GM12875 (cell line): ENCODE measurements around the gene RAD9A.

Experiments used
- H3K4me3 ChIP-seq: one replicate; pipeline ENCODE4 v1.5.1; 2011; ENCODE audit warnings: low read depth, low read length, control low read depth
- TF ChIP-seq, protein P1 (sequence below): IDR thresholded peaks from 2 replicates; pipeline ENCODE4 v1.5.1; 2011; ENCODE audit warnings: low read depth, mild to moderate bottlenecking, control low read depth, inconsistent platforms, low read length, moderate library complexity, borderline replicate concordance; ENCODE audit not compliant: insufficient read depth

The RAD9A gene

DNA sequence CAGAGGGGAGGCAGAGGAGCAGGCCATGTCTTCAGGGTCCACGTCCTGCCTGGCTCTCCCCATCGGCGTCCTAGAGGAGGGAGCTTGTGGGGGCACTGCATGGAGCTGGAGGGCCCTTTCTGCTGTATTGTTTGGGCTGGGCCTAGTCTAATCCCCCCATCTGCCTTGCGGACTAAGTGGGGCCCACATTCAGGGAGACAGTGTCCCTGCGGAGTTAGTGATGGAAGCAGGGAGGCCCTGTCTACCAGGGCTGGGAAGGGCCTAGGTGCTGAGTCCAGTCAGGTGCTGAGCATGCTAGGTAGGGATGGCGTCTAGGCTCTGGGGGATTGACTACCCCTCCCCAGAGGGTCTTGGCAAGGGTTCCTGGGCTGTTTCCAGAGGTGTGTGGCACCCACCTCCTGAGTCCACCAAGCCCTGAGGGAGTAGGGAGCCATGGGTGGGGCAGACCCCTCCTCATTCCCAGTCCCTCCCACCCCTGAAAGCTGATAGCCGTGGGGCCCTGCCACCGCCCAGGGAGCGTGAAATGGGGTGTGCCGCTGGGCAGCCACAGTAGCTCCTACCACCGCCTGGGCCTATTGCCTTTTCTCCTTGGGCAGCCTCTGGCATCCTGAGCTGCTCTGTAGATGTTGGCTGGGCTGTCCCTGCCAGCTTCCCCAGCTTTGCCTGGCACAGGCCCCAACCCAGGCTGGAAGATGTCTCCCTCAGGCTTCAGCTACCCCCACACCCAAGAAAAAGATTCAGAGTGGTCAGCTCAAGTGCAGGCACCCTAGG, 36.6 kb upstream of the RAD9A start:
- TF ChIP-seq, protein P1, sequence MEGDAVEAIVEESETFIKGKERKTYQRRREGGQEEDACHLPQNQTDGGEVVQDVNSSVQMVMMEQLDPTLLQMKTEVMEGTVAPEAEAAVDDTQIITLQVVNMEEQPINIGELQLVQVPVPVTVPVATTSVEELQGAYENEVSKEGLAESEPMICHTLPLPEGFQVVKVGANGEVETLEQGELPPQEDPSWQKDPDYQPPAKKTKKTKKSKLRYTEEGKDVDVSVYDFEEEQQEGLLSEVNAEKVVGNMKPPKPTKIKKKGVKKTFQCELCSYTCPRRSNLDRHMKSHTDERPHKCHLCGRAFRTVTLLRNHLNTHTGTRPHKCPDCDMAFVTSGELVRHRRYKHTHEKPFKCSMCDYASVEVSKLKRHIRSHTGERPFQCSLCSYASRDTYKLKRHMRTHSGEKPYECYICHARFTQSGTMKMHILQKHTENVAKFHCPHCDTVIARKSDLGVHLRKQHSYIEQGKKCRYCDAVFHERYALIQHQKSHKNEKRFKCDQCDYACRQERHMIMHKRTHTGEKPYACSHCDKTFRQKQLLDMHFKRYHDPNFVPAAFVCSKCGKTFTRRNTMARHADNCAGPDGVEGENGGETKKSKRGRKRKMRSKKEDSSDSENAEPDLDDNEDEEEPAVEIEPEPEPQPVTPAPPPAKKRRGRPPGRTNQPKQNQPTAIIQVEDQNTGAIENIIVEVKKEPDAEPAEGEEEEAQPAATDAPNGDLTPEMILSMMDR = no peak
- H3K4me3 ChIP-seq = no peak overlapping the region

- TF ChIP-seq, protein P1 = no peak
- H3K4me3 ChIP-seq = peak overlapping the region; percentile 29
These were observed 35.9 kb upstream of the RAD9A start for GRCh38 chr11:67355794-67356386.

GRCh38 chr11:67356387-67356863, 35.4 kb upstream of the RAD9A start:
- TF ChIP-seq, protein P1 = no peak
- H3K4me3 ChIP-seq = peak overlapping the region; percentile 29

DNA sequence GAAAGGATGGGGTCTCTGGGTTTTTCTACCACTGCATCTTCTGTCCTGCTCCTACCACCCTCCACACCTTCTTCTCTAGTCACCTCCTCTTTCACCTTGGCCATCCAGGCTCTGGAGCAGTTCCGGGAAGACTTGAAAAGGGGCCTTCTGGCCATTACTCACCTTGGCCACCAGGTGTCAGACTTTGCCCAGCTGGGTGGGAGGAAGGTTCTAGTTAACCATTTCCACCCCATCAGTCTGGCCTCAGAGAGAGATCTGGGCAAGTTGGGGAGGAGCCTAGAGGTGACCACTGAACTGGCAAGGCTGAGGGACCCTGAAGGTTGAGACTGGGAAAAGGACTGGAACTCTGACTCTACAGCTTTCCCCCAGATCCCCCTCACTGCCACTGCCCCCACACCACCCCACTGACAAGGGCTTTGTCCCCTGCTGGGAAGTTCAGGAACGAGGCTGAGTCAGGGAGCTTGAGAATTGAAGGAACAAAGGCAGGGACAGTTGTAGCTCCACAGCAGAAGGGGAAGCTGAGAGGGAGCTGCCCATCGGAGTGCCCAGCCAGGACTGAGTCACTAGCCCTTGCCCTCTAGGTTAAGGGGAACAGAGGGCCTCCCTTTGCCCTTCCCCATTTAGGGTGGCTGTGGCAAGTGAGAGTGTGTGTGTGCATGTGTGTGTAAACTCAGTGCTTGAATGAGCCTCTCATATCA, 34.8 kb upstream of the RAD9A start:
- H3K4me3 ChIP-seq = peak overlapping the region; percentile 29
- TF ChIP-seq, protein P1 = peak; percentile 95

GRCh38 chr11:67357831-67358670, 33.7 kb upstream of the RAD9A start:
- TF ChIP-seq, protein P1 = no peak
- H3K4me3 ChIP-seq = no peak overlapping the region

DNA sequence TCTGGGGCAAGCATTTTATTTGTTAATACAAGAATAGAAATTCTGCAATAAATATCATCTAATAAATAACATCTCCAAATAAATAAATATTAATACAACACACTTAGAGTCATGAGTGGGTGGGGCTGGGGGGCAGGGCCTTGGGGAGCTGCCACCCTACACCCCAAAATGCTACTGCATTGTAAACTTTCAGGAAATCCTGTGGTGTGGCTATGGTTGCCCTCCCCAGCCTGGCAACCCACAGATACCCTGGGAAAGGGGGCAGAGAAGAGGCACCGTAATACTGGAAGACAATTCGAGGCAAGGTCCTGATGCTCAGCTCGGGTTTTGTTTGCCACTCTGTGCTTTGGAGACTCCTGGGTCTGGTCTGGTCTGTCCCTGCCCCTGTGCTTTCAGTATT, 27.6 kb upstream of the RAD9A start:
- TF ChIP-seq, protein P1 = no peak

More for the DNA sequence above, 27.6 kb upstream of the RAD9A start:
- no peak overlapping the region for H3K4me3 ChIP-seq
